Activated CD8-positive, alpha-beta memory T cell treated with anti-CD3 and anti-CD28 coated beads for 4 hours (primary cell): Measurements from ENCODE around the gene TSPAN18.

ENCODE experiments used
- DNase-seq, 2 donors: peaks; one replicate each; pipeline ENCODE4 v3.0.0-alpha.2; 2020; ENCODE audit warnings: low read depth in 2 of 2

TSPAN18 gene

DNA sequence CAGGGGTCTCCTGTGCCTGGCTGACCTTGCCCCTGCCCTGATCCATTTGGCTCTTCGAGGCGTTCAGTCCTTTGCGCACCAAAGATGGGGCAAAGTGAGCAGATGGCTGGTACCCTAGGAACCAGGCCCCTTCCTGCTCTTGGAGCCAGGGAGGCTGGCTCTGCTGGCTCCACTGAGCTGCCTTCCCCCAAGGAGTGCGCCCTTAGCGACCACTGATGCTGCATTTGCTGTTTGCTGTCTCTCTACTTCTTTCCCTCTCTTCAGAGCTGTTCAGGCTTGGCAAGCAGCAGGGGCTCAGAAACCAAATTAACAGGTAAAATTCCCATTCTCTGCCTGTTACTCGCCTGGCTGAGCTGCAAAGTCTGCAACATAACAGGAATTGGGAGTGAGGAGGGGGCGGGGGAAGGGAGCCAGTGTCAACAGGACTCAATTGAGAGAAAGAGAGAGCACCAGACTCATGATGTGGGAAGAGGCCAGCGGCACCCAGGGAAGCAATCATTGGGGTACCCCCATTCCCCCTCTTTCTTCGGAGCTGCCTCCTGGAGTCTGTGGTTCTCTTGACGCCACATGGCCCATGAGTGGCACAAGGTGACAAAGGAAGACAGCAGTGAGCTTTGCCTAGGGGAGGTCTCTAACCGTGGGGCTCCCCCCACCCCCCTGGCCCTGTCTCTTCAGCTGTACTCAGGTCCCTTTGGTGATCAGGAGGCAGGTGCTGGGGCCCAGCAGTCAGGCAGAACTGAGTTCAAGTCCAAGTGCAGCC, 121.6 kb downstream of the TSPAN18 start:
- no peak for DNase-seq

DNA sequence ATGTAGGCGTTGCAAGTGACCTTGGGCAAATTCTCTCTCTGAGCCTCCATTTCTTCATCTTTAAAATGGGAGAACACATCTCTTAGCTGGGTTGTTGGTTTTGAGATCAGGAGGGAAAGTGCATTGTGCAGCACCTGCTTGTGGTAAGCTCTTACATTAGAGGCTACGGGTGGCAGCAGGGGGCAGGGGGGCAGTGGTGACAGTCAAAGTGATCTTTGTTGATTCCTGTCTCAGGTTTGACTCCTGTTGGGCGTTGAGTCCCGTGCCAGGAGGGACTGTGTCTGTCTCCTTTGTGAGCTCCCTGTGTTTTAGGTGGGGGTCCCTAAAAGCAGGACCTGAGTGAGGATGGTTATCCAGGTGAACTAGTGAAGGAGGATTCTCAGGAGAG, 122.2 kb downstream of the TSPAN18 start:
- DNase-seq = no peak

DNA sequence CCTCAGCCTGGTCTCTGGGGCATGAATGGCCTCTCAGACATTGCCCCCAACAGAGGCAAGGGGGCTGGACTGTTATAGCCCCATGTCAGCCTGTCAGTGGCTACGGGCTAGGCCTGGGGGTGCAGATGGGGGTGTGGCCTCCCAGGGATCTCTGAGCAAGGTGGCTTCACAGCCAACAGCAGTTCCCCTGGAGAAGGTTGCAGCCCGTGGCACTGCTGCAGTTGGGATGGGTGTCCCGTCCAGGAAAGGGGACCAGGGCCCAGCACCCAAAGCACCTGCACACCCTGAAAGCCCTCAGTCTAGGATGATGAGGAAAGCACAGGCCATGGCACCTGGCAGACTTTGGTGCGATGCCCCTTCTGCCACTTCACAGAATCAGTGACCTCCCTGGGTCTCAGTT, 122.7 kb downstream of the TSPAN18 start:
- no peak for DNase-seq

DNA sequence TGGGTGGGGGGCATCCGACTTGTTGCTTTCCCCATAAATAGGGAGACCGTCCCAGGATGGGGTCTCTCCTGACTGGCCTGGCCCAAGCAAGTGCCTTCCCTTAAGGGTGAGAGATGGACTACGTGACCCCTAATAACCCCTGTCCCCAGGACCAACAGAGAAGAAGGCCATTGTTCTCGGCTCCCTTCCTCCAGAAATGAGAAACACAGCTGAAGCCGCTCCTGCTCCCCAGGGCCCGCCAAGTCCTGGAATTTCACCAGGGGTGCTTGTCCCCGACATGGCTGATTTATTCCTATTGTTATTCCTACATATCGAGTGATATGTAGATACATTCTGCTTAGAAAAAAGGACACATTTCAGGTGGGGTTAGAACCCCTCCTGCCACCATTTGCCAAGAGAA, 123.2 kb downstream of the TSPAN18 start:
- no peak for DNase-seq

DNA sequence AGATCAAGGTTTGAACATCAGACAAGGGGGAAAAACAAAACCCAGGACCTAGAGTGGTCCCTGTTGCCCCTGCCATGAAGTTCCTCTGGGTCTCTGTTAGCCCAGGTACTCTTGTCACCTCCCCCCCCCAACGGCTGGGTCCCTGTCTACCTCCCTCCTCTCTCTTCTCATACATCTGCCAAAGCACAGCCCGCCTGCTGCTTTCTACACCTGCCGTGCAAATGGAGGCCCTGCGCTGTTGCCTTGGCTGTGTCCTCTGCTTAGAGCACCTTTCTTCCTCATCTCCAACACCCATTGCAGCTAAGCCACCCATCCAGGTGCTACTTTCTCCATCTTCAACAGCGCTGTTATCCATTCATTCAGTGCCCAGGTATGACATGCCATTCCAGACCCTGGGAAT, 124.7 kb downstream of the TSPAN18 start:
- no peak for DNase-seq

DNA sequence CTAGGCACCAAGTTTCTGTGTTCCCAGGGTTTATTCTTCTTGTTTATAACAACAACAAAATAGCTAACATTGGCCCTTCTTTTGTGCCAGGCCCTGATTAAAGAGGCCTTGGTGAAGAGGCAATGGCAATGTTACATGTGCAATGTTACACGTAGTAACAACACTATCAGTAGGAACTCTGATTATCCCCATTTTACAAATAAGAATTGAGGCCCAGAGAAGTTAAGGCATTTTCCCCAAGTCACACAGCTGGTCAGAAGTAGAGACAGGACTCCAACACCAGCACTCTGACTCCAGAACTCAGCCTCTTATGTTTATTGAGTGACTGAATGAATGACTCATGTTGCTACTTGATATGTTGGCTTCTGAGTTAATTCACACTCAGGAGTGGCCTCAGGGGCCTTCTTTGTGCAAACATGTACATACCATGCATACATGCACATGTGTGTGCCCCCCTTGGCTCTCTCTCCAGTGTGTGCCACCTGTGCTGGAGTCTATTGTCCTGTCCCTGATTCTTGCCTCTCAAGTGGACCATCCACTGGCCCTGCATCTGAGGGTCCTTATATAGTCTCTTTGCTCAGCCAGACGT, 125.5 kb downstream of the TSPAN18 start:
- DNase-seq = no peak

DNA sequence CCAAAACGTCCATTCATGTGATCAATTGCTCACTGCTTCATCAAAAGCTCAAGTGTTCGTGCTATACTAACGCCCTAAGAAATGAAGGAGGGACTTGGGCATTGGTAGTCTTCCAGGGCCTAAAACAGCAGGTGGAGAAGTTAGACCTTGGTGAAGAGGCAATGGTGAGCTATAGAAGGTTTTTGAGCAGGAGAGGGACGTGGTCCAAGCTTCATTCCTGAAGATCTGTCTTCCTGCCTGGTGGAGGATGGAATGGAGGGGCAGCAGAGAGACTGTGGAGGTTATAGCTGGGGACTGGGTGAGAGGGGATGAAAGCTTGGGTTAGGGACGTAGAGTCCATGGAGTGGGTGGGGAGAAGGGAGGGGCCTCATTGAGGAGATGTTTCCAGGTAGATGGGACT, 126.2 kb downstream of the TSPAN18 start:
- no peak for DNase-seq

DNA sequence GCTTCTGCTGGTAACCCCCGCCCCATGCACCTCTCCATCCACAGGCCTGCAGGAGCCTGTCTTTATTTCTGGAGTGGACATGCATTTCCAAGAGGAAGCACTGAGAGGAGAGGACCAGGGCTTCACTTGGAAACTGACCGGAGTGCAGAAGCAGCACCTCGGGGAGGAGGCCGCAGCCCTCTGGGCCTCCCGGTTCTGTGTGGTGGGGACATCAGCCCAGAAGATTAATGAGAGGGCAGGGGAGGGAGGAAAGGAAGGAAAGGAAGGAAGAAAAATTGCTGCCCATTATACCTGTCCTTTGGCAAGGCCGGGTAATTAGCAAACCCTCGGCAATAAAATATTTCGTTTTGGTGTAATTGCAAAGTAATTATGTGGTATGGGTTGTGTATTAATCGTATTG, 126.9 kb downstream of the TSPAN18 start:
- DNase-seq = no peak

DNA sequence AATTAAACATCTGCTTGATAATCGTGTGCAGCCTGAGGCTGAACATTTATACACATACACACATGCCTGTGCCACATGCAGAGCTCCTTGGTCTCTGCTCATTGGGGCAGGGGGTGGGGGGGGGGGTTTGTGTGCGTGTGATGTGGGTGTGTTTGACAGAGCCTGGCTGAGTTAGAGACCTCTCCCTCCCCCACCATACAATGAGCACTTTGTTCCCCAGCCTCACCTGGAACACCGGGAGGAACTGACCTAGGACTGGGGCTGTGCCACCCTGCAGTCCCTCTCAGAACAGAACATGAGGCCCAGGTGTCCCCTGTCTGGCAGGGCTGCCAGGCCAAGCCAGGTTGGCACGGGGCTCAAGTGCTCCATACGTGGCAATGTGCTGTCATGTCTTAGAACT, 127.3 kb downstream of the TSPAN18 start:
- no peak for DNase-seq

DNA sequence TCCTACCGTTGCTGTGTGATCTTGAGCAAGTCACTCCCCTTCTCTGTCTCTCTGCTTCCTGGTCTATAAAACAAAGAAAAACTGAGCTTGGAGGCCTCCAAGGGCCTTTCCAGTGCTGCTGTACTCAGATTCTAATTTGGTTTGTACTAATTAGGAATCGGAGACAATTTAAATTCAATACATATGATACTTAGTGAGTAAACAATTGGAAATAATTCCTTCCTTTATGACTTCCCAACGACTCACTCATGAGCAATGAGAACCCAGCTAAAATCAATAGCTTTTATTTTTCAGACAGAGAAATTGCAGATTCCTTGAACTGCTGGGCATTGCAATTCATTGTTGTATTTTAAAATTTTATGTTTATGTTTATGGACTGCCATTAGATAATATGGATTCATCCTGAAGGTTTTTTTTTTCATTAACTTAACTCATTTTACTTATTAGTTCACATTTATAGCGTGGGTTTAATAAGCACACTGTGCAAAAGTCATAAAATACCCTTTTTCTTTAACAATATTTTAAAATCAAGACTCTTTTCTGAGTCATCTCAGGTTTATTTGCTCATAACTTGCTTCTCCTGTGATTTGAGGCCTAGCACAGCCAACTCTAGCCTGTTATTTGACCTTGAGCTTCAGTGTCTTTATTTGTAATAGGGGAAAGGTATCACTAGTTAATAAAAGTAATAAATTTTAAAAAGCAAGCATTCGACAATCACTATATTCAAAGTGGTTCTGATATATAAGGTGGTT, 128.2 kb downstream of the TSPAN18 start:
- no peak for DNase-seq

DNA sequence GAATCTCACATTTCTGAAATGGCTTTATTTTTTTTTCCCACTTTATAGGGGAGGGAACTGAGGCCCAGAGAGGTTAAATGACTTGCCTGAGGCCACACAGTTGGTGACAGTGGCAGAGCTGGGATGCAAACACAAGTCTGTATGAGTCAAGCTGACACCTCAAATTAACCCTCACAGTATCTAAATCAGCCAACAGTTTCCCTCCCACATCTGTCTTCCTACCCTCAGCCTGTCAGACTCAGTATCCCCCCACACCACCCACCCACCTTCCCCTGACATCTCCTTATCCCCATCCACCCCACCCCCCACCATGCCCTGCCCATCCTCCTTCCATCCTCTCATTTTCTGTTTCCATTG, 128.7 kb downstream of the TSPAN18 start:
- no peak for DNase-seq

DNA sequence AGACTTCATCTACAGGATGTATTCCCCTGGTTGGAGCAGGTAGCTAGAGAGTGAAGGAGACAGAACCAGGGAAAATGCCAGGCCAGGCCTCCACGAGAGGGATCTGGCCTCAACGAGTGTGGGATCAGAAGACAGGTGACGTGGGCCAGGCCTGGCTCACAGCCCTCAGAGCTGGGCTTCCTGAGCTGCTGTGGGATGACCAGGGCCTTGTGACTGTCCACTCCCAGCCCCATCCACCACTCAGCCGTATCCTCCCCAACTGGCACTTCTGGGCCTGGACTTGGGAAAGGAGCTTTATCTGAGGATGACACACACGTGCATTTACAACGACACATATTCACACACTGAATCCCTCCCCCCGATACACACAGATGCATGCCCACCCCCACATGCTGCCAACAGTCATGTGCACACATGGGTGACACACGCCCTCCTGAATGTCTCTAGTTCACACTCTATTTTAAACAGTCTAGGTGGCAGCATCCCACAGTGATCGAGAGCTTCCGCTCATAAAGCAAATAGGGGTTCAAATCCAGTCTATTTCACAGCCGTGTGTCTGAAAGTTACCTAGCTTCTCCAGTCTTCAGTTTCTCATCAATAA, 130.8 kb downstream of the TSPAN18 start:
- no peak for DNase-seq

DNA sequence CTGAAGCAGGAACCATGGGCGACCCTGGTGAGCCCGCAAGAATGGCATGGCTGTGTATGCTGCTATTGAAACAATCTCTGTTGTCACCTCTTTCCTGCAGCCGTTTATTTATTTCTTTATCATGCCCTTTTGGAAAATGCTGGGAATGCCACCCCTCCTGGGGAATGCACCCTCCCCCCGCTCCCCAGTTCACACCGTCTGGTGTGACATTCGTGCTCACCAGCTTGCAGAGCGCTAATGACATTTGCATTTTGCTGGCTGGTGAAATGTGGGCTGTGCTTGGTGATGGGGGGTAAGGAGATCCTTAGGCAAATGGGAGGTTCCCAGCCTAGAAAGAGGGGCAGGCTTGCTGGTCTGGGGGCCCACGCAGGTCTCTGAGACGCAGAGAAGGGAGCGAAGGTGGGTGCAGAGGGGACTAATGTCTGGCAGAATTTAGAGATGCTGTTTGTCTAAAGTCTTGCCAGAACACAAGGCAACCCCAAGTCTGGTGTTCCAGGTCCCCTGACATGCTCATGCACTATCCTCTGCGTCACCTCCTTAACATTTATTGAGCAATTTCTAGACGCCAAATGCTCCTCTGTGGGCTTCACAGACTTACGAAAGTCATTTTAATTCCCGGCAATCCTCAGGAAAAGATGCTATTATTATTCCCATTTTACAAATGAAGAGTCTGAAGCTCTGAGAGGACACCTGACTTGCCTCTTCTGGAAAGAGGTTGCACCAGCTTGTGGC, 132.2 kb downstream of the TSPAN18 start:
- DNase-seq = no peak

DNA sequence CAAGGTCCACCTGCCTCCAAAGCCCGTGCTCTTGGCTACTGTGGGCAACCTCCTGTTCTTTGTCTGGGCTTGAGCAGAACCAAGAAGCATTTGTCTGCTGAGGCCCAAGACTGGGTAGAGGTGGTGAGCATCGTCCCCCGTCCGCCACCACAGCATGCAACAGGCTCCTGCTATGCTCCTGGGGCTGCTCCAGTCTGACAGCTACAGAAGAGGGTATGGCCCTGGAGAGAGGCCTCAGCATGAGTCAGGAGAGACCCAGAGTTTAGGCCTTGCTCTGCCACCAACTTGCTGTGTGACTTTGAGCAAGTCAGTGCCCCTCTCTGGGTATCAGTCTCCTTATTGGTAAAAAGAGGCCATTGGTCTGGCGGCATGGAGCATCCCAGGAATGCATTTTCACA, 132.8 kb downstream of the TSPAN18 start:
- no peak for DNase-seq

DNA sequence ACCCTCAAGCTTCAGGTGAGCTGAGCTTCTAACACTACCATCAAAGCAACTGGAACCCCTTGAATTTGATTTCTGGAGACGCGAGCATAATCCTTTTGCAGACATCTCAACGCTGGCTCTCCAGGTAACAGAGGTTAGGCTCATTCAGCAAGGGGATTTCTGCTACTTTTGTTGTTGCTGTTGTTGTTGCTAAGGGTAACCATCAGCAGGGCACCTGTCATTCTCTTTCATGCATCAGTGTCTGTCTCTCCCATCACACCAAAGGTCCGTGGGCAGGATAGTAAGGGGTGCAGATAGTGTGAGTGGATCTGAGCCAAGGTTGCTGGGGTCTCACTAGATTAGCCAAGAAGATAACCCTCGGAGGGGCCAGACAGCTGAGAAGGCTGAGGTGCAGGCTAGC, 133.6 kb downstream of the TSPAN18 start:
- DNase-seq = no peak

DNA sequence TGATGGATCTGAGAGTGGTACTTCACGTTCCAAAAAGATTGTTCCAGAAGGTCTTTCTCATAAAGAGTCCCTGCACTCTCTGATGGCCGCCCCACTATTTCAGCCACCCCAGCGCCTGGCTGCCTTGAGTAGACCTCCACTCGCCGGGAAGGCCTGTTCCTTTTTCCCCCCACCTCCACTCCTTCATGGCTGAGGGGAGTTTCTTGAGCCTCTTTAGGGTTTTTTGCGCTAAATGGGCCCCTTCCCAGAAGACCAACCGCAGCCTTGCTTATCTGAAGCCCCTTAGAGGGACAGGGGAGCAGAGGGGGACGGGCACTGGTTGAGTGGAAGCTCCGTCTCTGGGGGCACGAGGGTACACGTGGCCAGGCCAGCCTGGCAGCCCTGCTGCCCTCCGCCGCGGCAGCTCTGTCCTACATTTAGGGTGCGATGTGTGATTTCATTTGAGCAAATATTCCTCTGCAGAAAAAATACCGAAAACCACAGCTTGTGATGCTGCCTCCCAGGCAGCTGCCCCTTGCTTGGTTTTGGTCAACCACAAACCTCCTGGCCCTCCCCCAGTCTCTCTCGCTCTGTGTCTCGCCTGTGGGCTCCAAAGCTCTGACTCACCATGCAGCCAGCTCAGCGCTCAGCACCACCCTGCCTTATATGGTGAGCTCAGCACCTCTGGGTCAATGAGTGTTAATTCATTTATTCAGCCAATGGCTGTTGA, 135.2 kb downstream of the TSPAN18 start:
- DNase-seq = peak; percentile 68 to 81

DNA sequence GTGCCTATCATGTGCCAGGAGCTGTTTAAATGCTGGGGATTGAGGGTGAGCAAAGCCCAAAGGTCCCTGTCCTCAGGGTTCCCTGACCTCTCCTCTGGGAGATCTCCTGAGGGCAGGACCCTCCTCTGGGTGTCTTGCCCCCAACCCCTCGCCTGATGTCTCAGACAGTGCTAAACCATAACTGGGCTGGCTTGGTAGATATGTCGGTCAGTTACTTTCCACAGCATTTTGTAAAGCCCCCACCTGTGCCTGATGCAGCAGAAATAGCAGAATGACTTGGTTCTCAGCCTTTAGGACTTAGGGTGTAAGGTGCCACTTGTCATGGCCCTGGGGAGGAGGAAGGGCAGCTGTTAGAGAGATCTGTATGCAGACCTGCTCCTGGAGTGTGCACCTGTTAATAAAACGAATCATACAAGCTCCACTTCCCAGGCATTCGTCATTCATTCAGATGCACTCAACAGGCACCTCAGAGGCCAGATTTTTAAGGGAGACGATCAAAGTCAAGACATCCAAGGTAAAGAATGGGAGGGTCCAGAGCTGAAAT, 135.9 kb downstream of the TSPAN18 start:
- no peak for DNase-seq

DNA sequence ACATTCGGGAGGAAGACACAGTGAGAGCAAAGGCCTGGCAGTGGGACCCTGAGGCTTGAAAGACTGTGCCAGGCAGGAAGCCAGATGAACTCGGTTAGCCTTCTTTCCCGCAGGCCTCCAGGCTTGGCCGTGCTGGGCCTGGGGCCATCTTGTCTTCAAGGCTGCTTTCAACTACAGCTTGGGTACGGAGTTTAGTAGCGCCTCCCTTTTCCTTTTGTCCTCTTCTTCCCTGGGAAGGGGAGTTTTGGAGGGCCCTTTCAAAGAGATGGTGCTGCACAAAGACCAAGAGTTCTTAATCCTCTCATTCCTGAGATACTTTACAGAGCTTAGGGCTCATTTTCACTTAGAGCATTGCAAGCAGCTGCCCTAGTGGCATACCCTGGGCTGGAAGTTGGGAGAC, 136.5 kb downstream of the TSPAN18 start:
- no peak for DNase-seq

DNA sequence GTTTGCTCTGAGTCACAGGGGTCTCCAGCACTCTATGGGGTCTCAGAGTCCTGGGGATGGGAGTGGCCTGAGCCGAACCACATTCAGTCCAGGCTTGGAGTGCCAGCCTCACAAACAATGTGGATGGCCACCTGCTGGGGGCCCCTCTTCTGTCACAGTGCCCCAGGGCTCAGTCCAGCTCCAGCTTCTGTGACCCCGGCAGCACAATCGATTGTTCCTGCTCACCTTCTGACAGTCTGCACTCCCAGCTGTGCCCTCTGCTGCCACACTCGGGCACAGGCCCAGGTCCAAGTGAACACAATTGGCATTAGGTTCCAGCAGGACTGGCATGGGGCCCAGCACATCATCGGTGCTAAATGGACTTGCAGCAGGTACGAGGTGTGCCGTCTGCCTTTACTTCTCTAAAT, 139.1 kb downstream of the TSPAN18 start:
- no peak for DNase-seq

DNA sequence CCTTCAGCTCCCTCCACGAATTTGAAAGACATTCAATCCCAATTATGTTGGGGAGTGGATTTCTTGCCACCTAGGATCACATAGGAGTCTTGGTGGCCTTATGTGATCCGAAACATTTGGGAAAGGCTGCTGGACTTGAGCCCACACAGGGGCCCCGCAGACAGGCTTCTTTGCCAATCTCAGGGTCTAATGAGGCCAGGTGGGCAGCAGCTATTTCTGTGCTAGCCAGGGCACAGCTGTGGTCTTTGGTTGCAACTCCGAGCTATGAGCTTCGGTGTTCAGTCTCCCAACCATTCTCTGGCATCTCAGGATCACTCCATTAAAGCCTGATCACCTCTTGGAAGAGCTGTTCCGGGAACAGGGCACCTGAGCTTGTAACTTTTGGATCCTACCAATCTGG, 139.5 kb downstream of the TSPAN18 start:
- no peak for DNase-seq

DNA sequence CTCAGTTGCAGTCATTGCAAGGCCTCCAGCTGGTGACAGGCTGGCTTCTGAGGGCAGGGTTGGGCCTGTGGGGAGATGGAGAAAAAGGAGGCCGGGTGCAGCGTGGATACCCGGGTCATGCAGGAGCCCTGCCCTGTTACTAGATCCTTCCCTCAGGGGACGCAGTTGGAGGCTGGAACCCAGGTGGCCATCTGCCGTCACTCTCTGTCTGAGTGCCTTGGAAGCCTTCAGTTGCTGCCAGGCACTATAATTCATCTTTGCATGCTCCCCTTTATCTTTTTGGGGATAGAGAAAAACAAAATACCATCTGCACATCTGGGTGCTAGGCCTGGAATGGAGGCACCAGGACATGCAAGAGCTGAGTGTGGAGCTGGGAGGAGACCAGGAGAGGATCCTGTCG, 141.3 kb downstream of the TSPAN18 start:
- no peak for DNase-seq
